H1 (cell line): ENCODE measurements around the gene HSCB. TPM values are rescaled to one million over a fixed set of nuclear protein-coding genes. Genes with fewer than 3 reads are reported as not detected.

Experiments
- RBBP5 ChIP-seq: IDR thresholded peaks from 2 replicates; pipeline ENCODE4 v1.7.1; 2012; ENCODE audit warnings: low read depth, mild to moderate bottlenecking, inconsistent platforms, low read length, moderate library complexity, borderline replicate concordance
- polyA plus RNA-seq, 7 experiments: library from polyadenylated mRNA; depleted of rRNA in 3 of 7; stranded (reverse) in 5 of 7; unstranded in 2 of 7; fragments of >200 nt in 5 of 7; fragments of 200-250 nt in 2 of 7; gene quantifications; 1 replicate in 5 of 7; 2 replicates in 1 of 7; 4 replicates in 1 of 7; pipeline versions ENCODE4 v1.2.1 to v1.2.3, GENCODE V29; 2011 to 2013; ENCODE audit warnings: missing spikeins in 2 of 7, mixed read lengths in 2 of 7
- total RNA-seq: library from RNA; stranded (reverse); fragmentation: NEBNext Ultra II Directional; extraction: Animal tissue kit (Norgen Biotek cat#: 25700); gene quantifications from 2 replicates; pipeline ENCODE4 v1.2.1, GENCODE V29; 2021

The HSCB gene
- total and polyA plus RNA-seq, 2 of the 8 experiments (the other 6 are each of a cell fraction or from before 2014, with no cell fraction given): 14.7 to 16.6 TPM

DNA sequence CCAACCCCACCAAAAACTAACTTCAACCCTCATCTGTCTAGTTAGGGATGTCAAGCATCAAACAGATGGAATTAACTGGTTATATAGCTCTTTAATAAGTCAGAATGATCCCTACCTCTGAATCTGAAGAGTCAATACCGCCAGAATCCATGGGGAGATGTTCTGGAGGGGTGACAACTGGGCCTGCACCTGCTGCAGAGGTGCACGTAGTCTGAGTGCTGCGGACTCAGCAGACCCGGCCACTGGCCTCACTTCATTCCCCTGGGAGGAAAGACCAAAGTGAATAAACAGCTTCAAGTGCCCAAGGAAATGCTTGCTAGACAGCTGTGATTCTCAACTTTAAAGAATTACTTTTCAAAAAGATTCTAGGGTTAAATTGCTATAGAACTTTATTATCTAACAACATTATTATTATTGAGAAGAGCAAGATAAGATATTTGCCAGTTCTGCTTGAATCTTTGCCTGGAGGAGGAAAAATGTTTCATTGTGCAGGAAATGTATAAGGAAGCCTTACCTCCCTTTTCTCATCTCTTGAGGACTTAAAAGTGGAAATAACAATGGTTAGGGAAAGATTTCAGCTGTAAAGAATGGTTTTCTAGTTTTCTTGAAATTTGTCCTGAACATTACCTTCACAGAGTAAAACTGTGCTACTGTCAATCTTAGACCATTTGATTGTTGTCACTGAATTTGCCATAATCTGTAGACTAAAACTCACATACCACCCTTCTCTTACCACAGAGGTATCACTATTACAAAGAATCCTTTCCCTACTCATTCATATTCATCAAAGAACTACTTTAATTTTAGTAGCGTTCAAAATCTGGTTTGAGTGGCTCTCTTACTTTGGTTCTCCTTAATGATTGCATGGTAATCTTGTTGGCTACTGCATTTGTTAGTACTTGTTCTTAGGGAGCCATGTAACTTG lies 54.4 kb downstream of the HSCB start (continued):
- no peak for TF ChIP-seq RBBP5
